H9 (cell line): ENCODE results near the gene RBM38. TPM values are rescaled to one million over a fixed set of nuclear protein-coding genes. Genes with fewer than 3 reads are reported as not detected.

Source experiments
- DNase-seq: peaks from one replicate; pipeline ENCODE4 v3.0.0-alpha.2; 2017
- H2AFZ ChIP-seq: one replicate; pipeline ENCODE4 v1.6.1; 2013; ENCODE audit warnings: mild to moderate bottlenecking, low read length, control low read depth, moderate library complexity
- H2AK5ac ChIP-seq: 2 replicates; pipeline ENCODE4 v1.6.1; 2013; ENCODE audit warnings: low read length, control low read depth, mixed read lengths; ENCODE audit not compliant: insufficient read length
- H2BK120ac ChIP-seq: one replicate; pipeline ENCODE4 v1.6.1; 2013; ENCODE audit warnings: low read depth, mild to moderate bottlenecking, low read length, control low read depth, inconsistent platforms; ENCODE audit not compliant: poor library complexity, severe bottlenecking
- H2BK12ac ChIP-seq: 2 replicates; pipeline ENCODE4 v1.6.1; 2013; ENCODE audit warnings: low read length, control low read depth, mixed read lengths, low read depth; ENCODE audit not compliant: insufficient read length
- H2BK15ac ChIP-seq: 2 replicates; pipeline ENCODE4 v1.6.1; 2013; ENCODE audit warnings: low read depth, low read length, control low read depth
- H2BK20ac ChIP-seq: one replicate; pipeline ENCODE4 v1.6.1; 2013; ENCODE audit warnings: low read depth, mild to moderate bottlenecking, low read length, control low read depth, inconsistent platforms; ENCODE audit not compliant: poor library complexity, severe bottlenecking
- H2BK5ac ChIP-seq: 2 replicates; pipeline ENCODE4 v1.6.1; 2013; ENCODE audit warnings: low read length, control low read depth, mixed read lengths; ENCODE audit not compliant: insufficient read length
- H3K14ac ChIP-seq: 2 replicates; pipeline ENCODE4 v1.6.1; 2013; ENCODE audit warnings: low read length, control low read depth; ENCODE audit not compliant: insufficient read depth
- H3K18ac ChIP-seq: 2 replicates; pipeline ENCODE4 v1.6.1; 2013; ENCODE audit warnings: low read depth, mild to moderate bottlenecking, mixed read lengths, low read length, control low read depth; ENCODE audit not compliant: insufficient read length
- H3K23ac ChIP-seq: 2 replicates; pipeline ENCODE4 v1.6.1; 2013; ENCODE audit warnings: low read length, control low read depth, mixed read lengths, low read depth; ENCODE audit not compliant: insufficient read length
- H3K23me2 ChIP-seq: 2 replicates; pipeline ENCODE4 v1.6.1; 2013; ENCODE audit warnings: low read depth, mild to moderate bottlenecking, mixed read lengths, low read length, control low read depth; ENCODE audit not compliant: insufficient read length, poor library complexity, severe bottlenecking
- H3K27ac ChIP-seq: 2 replicates; pipeline ENCODE4 v1.5.1; 2013; ENCODE audit warnings: low read length, control low read depth, mixed read lengths, low read depth; ENCODE audit not compliant: insufficient read length
- H3K27me3 ChIP-seq: 2 replicates; pipeline ENCODE4 v1.6.1; 2013; ENCODE audit warnings: low read length, control low read depth, inconsistent platforms; ENCODE audit not compliant: insufficient read depth
- H3K4ac ChIP-seq: 2 replicates; pipeline ENCODE4 v1.6.1; 2013; ENCODE audit warnings: low read depth, mild to moderate bottlenecking, control low read depth, inconsistent platforms, low read length, moderate library complexity
- H3K4me1 ChIP-seq: 2 replicates; pipeline ENCODE4 v1.6.1; 2013; ENCODE audit warnings: low read length, control low read depth, inconsistent platforms; ENCODE audit not compliant: insufficient read depth
- H3K4me2 ChIP-seq: 2 replicates; pipeline ENCODE4 v1.6.1; 2013; ENCODE audit warnings: low read length, control low read depth, mixed read lengths; ENCODE audit not compliant: insufficient read length, insufficient read depth
- H3K56ac ChIP-seq: 2 replicates; pipeline ENCODE4 v1.6.1; 2013; ENCODE audit warnings: low read depth, mild to moderate bottlenecking, mixed read lengths, low read length, control low read depth; ENCODE audit not compliant: insufficient read length
- H3K79me1 ChIP-seq: 2 replicates; pipeline ENCODE4 v1.6.1; 2013; ENCODE audit warnings: low read depth, mild to moderate bottlenecking, moderate library complexity, low read length, control low read depth, inconsistent platforms; ENCODE audit not compliant: insufficient read depth, poor library complexity, severe bottlenecking
- H3K79me2 ChIP-seq: 2 replicates; pipeline ENCODE4 v1.6.1; 2013; ENCODE audit warnings: low read length, control low read depth, inconsistent platforms; ENCODE audit not compliant: insufficient read depth
- H3K9ac ChIP-seq: 2 replicates; pipeline ENCODE4 v1.6.1; 2013; ENCODE audit warnings: low read length, control low read depth, mixed read lengths; ENCODE audit not compliant: insufficient read length; ENCODE audit errors: extremely low read depth
- H3K9me3 ChIP-seq: one replicate; pipeline ENCODE4 v1.6.1; 2013; ENCODE audit warnings: low read depth, low read length, inconsistent platforms; ENCODE audit not compliant: control insufficient read depth
- H3T11ph ChIP-seq: one replicate; pipeline ENCODE4 v1.6.1; 2013; ENCODE audit warnings: mild to moderate bottlenecking, low read length, control low read depth, inconsistent platforms
- H4K20me1 ChIP-seq: one replicate; pipeline ENCODE4 v1.6.1; 2013; ENCODE audit not compliant: control insufficient read depth, insufficient read length, insufficient read depth
- H4K5ac ChIP-seq: 2 replicates; pipeline ENCODE4 v1.6.1; 2013; ENCODE audit warnings: low read depth, mild to moderate bottlenecking, mixed read lengths, low read length, control low read depth; ENCODE audit not compliant: insufficient read length
- H4K8ac ChIP-seq: replicated peaks from 2 replicates; pipeline ENCODE4 v1.6.1; 2013; ENCODE audit warnings: low read length, control low read depth, mixed read lengths, low read depth; ENCODE audit not compliant: insufficient read length
- H4K91ac ChIP-seq: 2 replicates; pipeline ENCODE4 v1.6.1; 2013; ENCODE audit warnings: low read depth, mild to moderate bottlenecking, moderate library complexity, mixed read lengths, low read length, control low read depth; ENCODE audit not compliant: insufficient read length
- H3K27ac Mint-ChIP-seq, 3 experiments: 2 replicates in 2 of 3; 3 replicates in 1 of 3; pipeline ENCODE4 v1.8.0; 2020 to 2021; ENCODE audit warnings: mixed read lengths in 3 of 3, mild to moderate bottlenecking in 1 of 3, moderate library complexity in 1 of 3
- H3K27me3 Mint-ChIP-seq: 2 replicates; pipeline ENCODE4 v1.8.0; 2021; ENCODE audit warnings: low read depth, mild to moderate bottlenecking, moderate library complexity, mixed read lengths
- H3K36me3 Mint-ChIP-seq, 3 experiments: 2 replicates in 2 of 3; 3 replicates in 1 of 3; pipeline ENCODE4 v1.8.0; 2020 to 2021; ENCODE audit warnings: low read depth in 3 of 3, mixed read lengths in 3 of 3; ENCODE audit not compliant: insufficient read depth in 1 of 3
- H3K4me1 Mint-ChIP-seq, 2 experiments: 2 replicates each; pipeline ENCODE4 v1.8.0; 2020; ENCODE audit warnings: mixed read lengths in 2 of 2
- H3K4me3 Mint-ChIP-seq, 2 experiments: 2 replicates in 1 of 2; 3 replicates in 1 of 2; pipeline ENCODE4 v1.8.0; 2020 to 2021; ENCODE audit warnings: mild to moderate bottlenecking in 2 of 2, mixed read lengths in 2 of 2, moderate library complexity in 1 of 2
- H3K9me3 Mint-ChIP-seq, 2 experiments: 2 replicates in 1 of 2; 3 replicates in 1 of 2; pipeline ENCODE4 v1.8.0; 2020; ENCODE audit warnings: mild to moderate bottlenecking in 2 of 2, mixed read lengths in 2 of 2, moderate library complexity in 1 of 2
- CTCF ChIP-seq: fragments of 200-600 bp; sonication (generic); conservative IDR thresholded peaks from 3 replicates; pipeline ENCODE4 v1.8.0; 2021; ENCODE audit warnings: antibody characterized with exemption, mild to moderate bottlenecking
- WGBS: extraction: QIAGEN DNeasy Blood & Tissue Kit; methylation state at CpG from one replicate; pipeline ENCODE4 v1.1.7; 2013; ENCODE audit warnings: missing lambda C conversion rate, low lambda C conversion rate, mixed read lengths; ENCODE audit not compliant: insufficient read length; ENCODE audit errors: extremely low coverage; 5-methylcytosine and 5-hydroxymethylcytosine counted together
- total RNA-seq: library from RNA; stranded (reverse); gene quantifications from 2 replicates; pipeline ENCODE4 v1.2.1, GENCODE V29; 2021

The RBM38 gene
- total RNA-seq, 1 experiment from 2014 or later, result 66.8 TPM

- no peaks in the 10 kb centered on the region for H3K4me1 Mint-ChIP-seq
- Histone ChIP-seq H3K4ac (no peak overlapping the region), H3K4me1 (no peaks in the 10 kb centered on the region), H2BK120ac (no peak overlapping the region), H3K79me2 (no peaks in the 10 kb centered on the region), H3K23ac (no peak overlapping the region), H2BK20ac (no peak overlapping the region), H2AK5ac (no peak overlapping the region), H4K8ac (no peak overlapping the region), H2BK15ac (no peak overlapping the region), H3T11ph (no peak overlapping the region), H3K23me2 (no peaks in the 10 kb centered on the region), H3K27ac (no peak overlapping the region), H4K91ac (no peak overlapping the region), H3K27me3 (no peaks in the 10 kb centered on the region), H3K14ac (no peak overlapping the region), H3K79me1 (no peaks in the 10 kb centered on the region), H3K56ac (no peak overlapping the region), H2BK12ac (no peak overlapping the region), H3K18ac (no peak overlapping the region), H4K20me1 (no peaks in the 10 kb centered on the region), H2AFZ (no peak overlapping the region), H3K4me2 (no peak overlapping the region), H4K5ac (no peak overlapping the region), H2BK5ac (no peak overlapping the region), H3K9me3 (no peaks in the 10 kb centered on the region), H3K9ac (no peak overlapping the region)
- H3K36me3 Mint-ChIP-seq, result no peaks in the 10 kb centered on the region
- no CpG with 5 or more reads among the region's 2 CpGs for WGBS
- no peak overlapping the region for H3K4me3 Mint-ChIP-seq
- no peak overlapping the region for H3K27ac Mint-ChIP-seq
- DNase-seq, result no peak
- H3K9me3 Mint-ChIP-seq, result no peaks in the 10 kb centered on the region
- peaks cover 9% of the 10 kb centered on the region for H3K27me3 Mint-ChIP-seq
- TF ChIP-seq CTCF, result no peak
Measured at GRCh38 chr20:57342829-57343228, 48.4 kb upstream of the RBM38 start.
